Neural cell (in vitro differentiated cells): ENCODE measurements around the gene SUSD4.

Experiments
- CTCF ChIP-seq: fragments of 450-650 bp; IDR thresholded peaks from 2 replicates; pipeline ENCODE4 v1.5.1; 2014; ENCODE audit warnings: antibody characterized with exemption, mild to moderate bottlenecking, moderate library complexity; ENCODE audit not compliant: poor library complexity, severe bottlenecking
- EP300 ChIP-seq: fragments of 450-650 bp; conservative IDR thresholded peaks from 2 replicates; pipeline ENCODE4 v1.6.1; 2014; ENCODE audit warnings: antibody characterized with exemption, mild to moderate bottlenecking, moderate library complexity; ENCODE audit not compliant: poor library complexity, severe bottlenecking

DNA sequence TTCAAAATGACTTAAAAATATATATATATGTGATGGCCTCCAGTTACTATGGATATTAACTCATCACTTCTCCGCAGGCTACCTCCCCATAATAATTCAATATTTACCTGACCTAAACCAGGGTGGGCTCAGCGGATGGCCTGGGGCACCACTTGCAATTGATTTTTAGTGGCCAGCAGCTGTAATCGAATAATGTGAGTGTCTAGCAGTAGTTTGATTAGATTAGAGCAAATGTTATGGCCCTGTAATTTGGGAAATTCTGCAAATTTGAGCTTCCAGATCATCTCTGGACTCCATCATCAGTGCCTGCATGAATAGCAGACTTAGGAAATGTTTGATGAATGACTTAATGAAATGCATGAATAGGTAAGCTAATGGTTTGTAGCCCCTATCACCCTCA lies 14.7 kb downstream of the SUSD4 start:
- TF ChIP-seq CTCF (no peak), EP300 (no peak)
